DMS 273 treated with DMSO at 0.1 percent for 48 hours (cell line): ENCODE measurements around the gene EXOSC1.
"Not testable (repeated sequence)": the region's sequence is repeated elsewhere in the genome, so short reads cannot be mapped to it uniquely, and the experiment has no call there.

ENCODE experiments used
- DNase-seq: peaks from one replicate; lab custom pipeline; 2025; lab: John Stamatoyannopoulos, UW

EXOSC1 gene

DNA sequence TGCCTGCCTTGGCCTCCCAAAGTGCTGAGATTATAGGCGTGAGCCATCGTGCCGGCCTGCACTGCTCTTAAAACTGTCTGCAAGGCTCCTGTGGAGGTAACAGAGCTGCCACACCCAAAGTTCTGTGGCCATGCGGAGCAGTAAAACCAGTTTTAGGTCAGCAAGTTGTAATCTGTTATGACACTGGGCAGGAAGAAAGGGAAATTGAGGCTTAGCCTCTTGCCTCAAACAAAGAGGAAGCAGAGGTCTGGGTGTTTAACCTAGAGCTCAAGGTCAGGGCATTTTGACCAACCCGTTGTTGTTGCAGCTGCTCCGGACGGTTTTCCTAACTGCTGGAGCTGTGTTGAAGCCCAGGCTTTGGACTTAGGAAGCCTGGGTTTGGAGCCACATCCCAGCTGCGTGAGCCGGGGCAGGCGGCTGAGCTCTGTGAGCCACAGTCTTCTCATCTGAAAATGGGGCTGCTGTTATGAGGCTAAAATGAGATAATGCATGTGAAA is 37.3 kb downstream of the EXOSC1 start:
- no peak for DNase-seq

DNA sequence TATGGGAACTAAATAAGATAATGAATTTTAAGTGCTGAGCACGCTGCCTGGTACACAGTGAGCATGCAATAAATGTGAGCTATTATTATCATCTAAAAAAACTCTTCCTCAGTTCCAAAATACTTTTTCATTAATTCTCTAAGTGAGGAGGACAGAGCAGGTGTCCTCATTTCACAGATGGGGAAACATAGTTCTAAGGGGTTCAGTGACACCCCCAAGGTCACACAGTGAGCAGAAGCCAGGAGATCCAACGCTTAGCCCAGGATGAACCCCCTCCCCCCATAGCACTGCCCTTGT is 37.9 kb downstream of the EXOSC1 start:
- DNase-seq, result no peak

DNA sequence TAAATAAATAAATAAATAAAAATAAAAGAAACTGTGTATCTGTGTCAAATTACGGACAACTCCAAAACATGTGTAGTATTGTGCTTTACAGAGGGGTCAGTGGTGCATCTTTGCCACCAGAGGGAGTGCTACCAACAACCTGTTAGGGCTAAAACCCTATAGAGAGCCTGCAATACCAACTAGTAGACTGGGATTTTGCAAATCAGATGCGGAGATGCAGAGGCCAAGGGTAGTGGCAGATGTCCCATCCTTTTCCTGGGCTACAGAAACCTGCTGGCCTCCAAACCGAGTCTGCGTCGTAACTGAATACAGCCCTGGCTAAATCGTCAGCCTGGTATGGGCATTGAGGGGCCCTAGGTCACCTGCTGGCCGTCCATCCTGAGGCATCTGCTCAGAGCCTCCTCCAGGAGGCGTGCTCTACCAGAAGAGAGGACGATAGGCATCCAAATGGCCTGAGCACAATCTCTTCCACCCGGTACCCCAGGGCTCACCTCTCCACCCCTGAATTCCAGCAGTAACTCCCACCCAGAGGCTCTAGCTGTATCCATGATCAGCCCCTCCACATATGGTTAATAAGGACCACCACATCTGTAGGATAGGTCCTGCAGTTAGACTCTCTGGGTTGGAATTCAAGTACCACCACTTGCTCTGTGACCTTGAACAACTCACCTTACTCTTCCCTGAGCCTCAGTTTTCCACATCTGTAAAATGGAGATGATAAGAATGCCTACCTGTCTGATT is 38.4 kb downstream of the EXOSC1 start:
- peak; percentile 79 for DNase-seq

DNA sequence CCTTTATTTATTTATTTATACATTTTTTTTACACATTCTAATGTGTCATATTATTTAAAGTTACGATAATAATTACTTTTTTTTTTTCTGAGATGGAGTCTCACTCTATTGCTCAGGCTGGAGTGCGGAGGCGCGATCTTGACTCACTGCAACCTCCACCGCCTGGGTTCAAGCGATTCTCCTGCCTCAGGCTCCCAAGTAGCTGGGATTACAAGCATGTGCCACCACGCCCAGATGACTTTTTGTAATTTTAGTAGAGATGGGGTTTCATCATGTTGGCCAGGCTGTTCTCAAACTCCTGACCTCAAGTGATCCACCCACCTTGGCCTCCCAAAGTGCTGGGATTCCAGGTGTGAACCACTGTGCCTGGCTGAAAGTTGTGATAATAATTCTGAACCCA is 39.3 kb downstream of the EXOSC1 start:
- DNase-seq, result not testable (repeated sequence)

DNA sequence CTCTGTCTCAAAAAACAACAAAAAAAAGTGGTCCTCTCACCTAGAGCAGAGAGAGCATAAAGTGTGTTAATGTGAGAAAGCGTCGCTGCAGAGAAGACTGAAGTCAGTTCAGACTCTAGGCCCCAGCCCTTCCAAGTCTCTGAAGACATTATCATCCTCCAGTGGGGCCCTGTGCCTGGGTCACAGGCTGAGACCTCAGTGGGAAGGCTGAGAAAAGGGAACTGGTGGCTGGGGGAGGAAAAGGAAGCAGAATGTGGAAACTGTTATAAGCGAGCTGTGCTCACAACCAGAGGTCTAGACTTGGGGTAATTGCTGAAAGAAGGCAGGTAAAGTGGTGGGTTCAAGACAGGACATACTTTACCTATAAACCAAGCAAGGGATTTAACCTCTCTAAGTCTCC is 39.7 kb downstream of the EXOSC1 start:
- DNase-seq, result no peak

DNA sequence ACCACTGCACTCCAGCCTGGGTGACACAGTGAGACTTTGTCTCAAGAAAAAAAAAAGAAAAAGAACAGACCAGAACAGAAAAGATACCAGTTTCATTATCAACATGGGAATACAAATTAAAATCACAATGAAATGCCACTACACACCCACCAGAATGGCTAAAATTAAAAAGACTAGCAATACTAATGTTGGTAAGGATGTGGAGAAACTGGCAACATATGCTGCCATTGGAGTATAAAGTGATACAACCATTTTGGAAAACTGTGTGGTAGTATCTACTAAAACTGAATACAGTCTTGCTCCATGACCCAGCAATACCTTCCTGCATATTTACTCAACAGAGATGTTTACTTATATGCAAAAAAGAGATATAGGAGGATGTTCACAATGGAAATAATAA is 41.8 kb downstream of the EXOSC1 start:
- no peak for DNase-seq

DNA sequence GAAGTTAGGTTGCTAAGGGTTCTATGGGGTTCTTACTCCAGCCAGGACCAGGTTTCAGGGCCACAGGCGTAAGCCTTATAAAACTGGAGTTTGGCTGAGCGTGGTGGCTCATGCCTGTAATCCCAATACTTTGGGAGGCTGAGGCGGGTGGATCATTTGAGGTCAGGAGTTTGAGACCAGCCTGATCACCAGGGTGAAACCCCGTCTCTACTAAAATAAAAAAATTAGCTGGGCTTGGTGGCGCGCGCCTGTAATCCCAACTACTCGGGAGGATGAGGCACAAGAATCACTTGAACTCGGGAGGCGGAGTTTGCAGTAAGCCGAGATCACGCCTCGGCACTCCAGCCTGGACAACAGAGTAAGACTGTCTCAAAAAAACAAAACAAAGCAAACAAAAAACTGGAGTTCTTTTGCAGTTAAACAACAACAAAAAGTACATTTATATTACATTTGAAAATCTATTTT is 44.3 kb downstream of the EXOSC1 start:
- no peak for DNase-seq

DNA sequence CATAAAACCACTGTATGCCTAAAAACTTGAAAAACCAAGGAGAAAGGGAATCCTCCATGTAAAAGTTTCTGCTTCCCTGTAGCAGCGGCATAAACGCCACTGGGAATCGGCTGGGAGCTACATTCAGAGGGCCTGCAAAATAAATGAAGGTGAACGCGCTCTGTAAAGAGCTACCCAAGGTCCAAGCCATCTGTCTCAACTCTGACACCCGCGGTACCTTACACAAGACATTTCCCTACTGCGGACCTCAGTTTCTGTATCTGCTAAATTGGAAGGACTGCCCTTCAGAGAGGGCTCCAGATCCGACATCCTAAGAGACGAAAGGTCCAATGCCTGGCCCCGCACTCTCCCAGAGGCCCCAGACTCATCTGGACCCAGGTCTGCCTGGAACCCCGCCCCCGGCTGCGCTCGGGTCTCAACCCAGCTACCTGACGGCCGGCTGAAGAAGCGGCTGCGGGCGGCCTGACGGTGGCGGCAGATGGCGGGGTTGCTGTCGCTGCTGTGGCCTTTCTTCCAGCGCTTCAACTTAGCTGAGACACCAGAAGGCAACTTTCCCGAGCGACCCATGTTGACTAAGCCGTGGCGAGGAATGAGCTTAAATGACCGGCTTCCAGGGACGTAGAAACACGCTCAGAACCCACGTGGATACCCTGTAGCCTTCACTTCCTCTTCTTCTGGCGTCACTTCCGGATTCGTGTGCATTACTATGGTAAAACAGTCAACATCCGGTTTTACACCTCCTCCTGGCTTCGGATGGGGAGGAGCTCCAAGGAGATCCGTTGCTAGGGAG is 44.9 kb downstream of the EXOSC1 start, which contains the start of gene RRP12:
TSS of gene RRP12 (minus strand) at position 676 of the 790 bp plus-strand sequence. CDS start at position 567, 109 bp downstream.
- DNase-seq, result peak; percentile 92

DNA sequence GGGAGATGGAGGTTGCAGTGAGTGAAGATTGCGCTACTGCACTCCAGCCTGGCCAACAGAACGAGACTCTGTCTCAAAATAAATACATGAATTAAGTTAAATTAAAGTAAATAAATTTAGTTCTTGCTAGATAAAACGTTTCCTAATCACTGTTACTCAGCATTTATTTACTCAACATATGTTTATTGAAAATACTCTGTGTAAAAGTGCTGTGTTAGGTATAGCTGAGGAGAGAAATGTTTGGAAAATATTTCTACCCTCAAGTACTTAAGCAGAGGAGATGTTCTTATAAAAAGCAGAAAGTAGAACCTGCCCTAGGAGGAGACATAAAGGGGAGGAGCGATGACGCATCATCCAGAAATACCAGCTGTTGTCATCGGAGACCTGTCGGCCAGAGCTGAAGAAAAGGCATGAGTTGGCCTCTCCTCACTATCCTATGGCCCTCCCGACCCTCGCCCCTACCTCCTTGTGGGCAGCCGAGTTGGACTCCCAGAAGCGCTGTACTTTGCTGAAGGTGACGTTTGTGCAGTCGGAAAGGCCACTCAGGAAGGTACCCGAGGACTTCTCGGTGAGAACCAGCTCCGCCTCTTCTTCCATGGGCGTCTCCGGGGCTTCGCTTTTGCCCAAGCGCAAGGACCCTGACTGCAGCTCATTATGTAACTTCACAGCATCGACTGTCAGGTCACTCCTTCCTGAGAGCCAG is 45.8 kb downstream of the EXOSC1 start:
- no peak for DNase-seq

DNA sequence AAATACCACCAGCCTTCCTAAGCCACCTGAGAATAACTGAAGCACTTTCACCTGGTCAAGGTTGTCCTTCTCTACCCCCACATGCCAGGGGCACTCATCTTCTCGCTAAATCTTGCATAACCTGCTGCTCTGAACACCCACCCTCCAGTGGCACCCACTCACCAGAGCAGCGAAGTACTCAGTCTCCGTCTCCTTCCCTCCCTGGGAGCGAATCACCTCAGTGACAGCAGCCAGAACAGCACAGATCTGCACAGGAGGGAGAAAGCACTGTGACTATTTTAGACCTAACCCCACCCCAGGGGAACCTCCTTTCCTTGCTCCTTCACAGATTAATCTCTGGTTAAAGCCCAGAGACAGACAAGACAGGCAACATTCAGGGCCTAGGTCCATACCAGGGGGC is 49.8 kb downstream of the EXOSC1 start:
- no peak for DNase-seq

DNA sequence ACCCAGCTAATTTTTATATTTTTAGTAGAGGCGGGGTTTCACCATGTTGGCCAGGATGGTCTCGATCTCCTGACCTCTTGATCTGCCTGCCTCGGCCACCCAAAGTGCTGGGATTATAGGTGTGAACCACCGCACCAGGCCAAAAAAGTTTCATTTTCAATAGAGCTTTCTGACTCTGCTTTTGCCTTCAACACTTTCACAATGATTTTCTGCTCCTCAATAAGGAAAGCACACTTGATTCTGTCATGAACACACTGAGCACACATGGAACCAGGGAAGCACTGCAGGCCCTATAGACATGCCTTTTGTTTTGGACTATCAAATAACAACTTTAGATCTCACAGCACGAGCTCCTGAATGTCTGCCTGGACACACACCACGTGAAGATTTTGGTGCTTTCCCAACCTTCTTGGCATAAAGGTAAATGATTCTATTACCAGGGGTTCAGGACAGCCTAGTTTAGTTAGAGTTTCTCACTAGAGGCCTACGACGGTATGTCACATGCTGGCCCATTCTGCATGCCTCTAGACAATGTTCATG is 52.7 kb downstream of the EXOSC1 start:
- no peak for DNase-seq

DNA sequence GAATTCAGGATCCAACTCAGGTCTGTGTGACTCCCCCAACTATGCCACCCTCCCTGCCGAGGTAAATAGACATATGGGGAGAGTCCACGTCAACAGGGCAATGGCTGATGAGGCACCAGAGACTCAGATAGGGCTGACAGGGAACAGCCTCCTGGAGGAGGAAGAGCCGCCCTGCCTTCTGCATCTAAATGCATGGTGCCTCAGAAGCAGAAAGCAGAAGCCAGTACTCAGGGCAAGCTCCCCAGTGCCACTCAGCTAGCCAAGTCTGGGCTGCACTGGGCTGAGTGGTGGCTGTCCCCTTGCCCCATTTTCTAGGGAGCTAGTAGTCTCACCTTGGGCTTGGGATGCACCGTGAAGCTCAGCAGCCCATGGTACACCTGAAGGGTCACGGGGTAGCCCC is 55.7 kb downstream of the EXOSC1 start:
- DNase-seq, result no peak

DNA sequence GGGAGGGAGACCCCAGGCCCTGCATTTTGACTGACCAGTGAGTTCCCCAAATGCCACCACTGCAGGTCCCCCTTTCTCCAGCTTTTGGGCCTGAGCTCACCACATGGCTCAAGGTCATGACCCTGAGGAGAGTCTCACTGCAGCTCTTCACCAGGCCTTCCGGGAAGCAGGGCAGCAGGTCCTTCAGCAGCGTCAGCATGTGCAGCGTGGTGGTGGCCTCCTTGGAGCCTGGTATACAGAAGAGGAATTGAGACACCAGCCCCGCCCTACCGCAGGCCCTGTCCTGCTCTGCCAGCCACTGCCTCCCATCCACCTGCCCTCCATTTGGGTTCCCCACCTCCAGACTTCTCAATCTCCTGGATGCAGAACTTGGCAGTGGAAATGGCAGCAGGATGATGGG is 57.7 kb downstream of the EXOSC1 start:
- DNase-seq, result no peak
